COLO668 (cell line): ENCODE results near the gene COTL1.
A peak's percentile ranks its signal among the peaks of the same experiment; 100 is the strongest.

Source experiments
- DNase-seq: peaks from one replicate; lab custom pipeline; 2025; ENCODE audit not compliant: unreplicated experiment; lab: John Stamatoyannopoulos, UW

The COTL1 gene

GRCh38 chr16:84555418-84556196 lies 62.3 kb downstream of the COTL1 start:
- no peak for DNase-seq

- no peak for DNase-seq
Measured at GRCh38 chr16:84554627-84555328, 63.1 kb downstream of the COTL1 start.

GRCh38 chr16:84553873-84554399 lies 63.9 kb downstream of the COTL1 start:
- no peak for DNase-seq

GRCh38 chr16:84552135-84552534 lies 65.7 kb downstream of the COTL1 start:
- DNase-seq = no peak

GRCh38 chr16:84550096-84550495 lies 67.8 kb downstream of the COTL1 start:
- DNase-seq = no peak

- DNase-seq = no peak
Measured at GRCh38 chr16:84548971-84549844, 68.7 kb downstream of the COTL1 start.

- DNase-seq = no peak
Measured at GRCh38 chr16:84548508-84548907, 69.4 kb downstream of the COTL1 start.

- DNase-seq = no peak
Measured at GRCh38 chr16:84547546-84548061, 70.3 kb downstream of the COTL1 start.

- DNase-seq = no peak
Measured at GRCh38 chr16:84546669-84547545, 71.0 kb downstream of the COTL1 start.

GRCh38 chr16:84545114-84545737 lies 72.7 kb downstream of the COTL1 start:
- DNase-seq = no peak

- DNase-seq = peak; percentile 73
Measured at GRCh38 chr16:84544031-84544773, 73.7 kb downstream of the COTL1 start.

- DNase-seq = no peak
Measured at GRCh38 chr16:84543253-84543652, 74.6 kb downstream of the COTL1 start.

GRCh38 chr16:84541999-84542817 lies 75.7 kb downstream of the COTL1 start:
- no peak for DNase-seq

- no peak for DNase-seq
Measured at GRCh38 chr16:84540194-84540593, 77.7 kb downstream of the COTL1 start.

GRCh38 chr16:84538222-84538840 lies 79.5 kb downstream of the COTL1 start:
- DNase-seq = no peak

GRCh38 chr16:84537491-84538151 lies 80.3 kb downstream of the COTL1 start:
- DNase-seq = peak; percentile 41

GRCh38 chr16:84535851-84536250 lies 82.0 kb downstream of the COTL1 start:
- DNase-seq = no peak
